GM12872 (cell line): ENCODE data around the gene GBGT1.

Source experiments
- CTCF ChIP-seq: IDR thresholded peaks from 3 replicates; pipeline ENCODE4 v1.5.1; 2011; ENCODE audit warnings: low read depth, mild to moderate bottlenecking, low read length, moderate library complexity; ENCODE audit not compliant: insufficient read depth

Gene GBGT1

GRCh38 chr9:133187561-133188005, 23.9 kb upstream of the GBGT1 start:
- no peak for TF ChIP-seq CTCF

- no peak for TF ChIP-seq CTCF
Observed at GRCh38 chr9:133186736-133187135, 23.0 kb upstream of the GBGT1 start.

- peak; percentile 54; the same call in 2 of the 3 replicates for TF ChIP-seq CTCF
Observed at GRCh38 chr9:133184971-133185370, 21.3 kb upstream of the GBGT1 start.

- no peak for TF ChIP-seq CTCF
Observed at GRCh38 chr9:133182151-133182550, 18.4 kb upstream of the GBGT1 start.

GRCh38 chr9:133181561-133181960, 17.8 kb upstream of the GBGT1 start:
- no peak for TF ChIP-seq CTCF

GRCh38 chr9:133180953-133181352, 17.2 kb upstream of the GBGT1 start:
- no peak for TF ChIP-seq CTCF

GRCh38 chr9:133173056-133173455, 9.3 kb upstream of the GBGT1 start:
- TF ChIP-seq CTCF, result no peak

GRCh38 chr9:133171161-133171961, 7.6 kb upstream of the GBGT1 start:
- TF ChIP-seq CTCF, result no peak
